Measurements from ENCODE around the gene ZC3H18. TPM values are rescaled to one million over a fixed set of nuclear protein-coding genes. Genes with fewer than 3 reads are reported as not detected.

Gene ZC3H18
- total and polyA plus RNA-seq, 2 experiments from 2014 or later, result 30.0 to 40.7 TPM

DNA sequence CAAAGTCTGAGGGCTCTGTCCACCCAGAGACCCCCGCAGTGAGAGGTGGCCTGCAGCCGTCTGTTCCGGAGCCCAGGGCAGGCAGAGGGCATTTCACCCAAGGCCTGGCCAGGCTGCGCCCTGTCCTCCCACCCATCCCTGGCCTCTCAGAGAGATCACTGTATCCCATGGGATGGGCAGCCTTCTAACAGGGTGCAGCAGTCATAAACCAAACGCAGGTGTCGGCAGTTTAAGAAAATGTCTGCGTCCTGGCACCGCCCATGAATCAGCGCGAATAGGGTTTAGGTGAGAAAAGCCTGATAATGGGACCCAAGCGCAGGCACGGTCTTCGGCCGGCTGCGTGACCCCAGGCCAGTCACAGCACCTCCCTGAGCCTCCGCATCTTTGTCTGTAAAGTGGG is 75.3 kb downstream of the ZC3H18 start (continued):
- TF ChIP-seq REST (IDR thresholded peaks at IDR 0.05; ENCODE audit: unreplicated experiment) (no peak), CREB1 (CRISPR knock-in tag; IDR thresholded peaks at IDR 0.05; ENCODE audit: low read depth) (no peak), ZNF114 (CRISPR knock-in tag; IDR thresholded peaks at IDR 0.05) (no peak), STAT1 (IDR thresholded peaks at IDR 0.05; ENCODE audit: unreplicated experiment) (no peak), ZNF331 (CRISPR knock-in tag; IDR thresholded peaks at IDR 0.05; ENCODE audit: low read depth) (no peak)

DNA sequence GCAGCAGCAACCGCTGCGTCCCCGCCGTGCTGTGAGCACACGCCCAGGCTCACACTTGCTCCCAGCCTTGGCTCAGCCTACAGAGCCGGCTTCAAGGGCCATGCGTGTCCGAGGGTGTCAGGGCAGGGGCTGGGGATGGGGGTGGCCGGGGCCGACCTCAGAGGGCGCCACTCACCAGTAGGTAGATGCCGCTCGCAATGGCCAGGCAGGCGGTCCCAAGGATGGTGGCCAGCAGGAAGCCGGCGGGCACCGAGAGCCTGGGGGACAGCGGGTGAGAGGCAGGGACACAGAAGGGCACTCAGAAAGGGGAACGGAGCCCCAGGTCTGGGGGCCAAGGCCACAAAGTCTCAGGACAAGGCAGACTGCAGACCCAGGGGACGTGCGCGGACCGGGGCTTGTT is 75.7 kb downstream of the ZC3H18 start:
- H3K4me3 Mint-ChIP-seq, result no peak overlapping the region
- no peak overlapping the region for H2AFZ ChIP-seq
- no peaks in the 10 kb centered on the region for H3K36me3 ChIP-seq (ENCODE audit: insufficient read depth)
- H3K36me3 Mint-ChIP-seq (ENCODE audit: low read depth), result peaks cover 21% of the 10 kb centered on the region; the same call in 2 of the 3 replicates
- ATAC-seq, result no peak
- peaks cover 7% of the 10 kb centered on the region; the same call in 1 of the 2 replicates for H4K20me1 ChIP-seq (replicated peaks; ENCODE audit: insufficient read depth)
- H3K27ac Mint-ChIP-seq, result peak overlapping the region; percentile 81; the same call in 1 of the 2 replicates
- H3K79me2 ChIP-seq (replicated peaks; ENCODE audit: insufficient read depth), result peaks cover 14% of the 10 kb centered on the region; the same call in 1 of the 2 replicates
- H3F3A ChIP-seq (replicated peaks; ENCODE audit: low read depth), result 0 out of 2 replicates have a peak, but pooled peaks cover 3% of the 10 kb centered on the region
- peaks cover 3% of the 10 kb centered on the region; the same call in 1 of the 3 replicates for H3K9me3 Mint-ChIP-seq
- H3K4me1 ChIP-seq (ENCODE audit: insufficient read depth), result peaks cover 7% of the 10 kb centered on the region; the same call in 1 of the 2 replicates
- no peak overlapping the region for H3K4me2 ChIP-seq
- peaks cover 18% of the 10 kb centered on the region for H3K27me3 Mint-ChIP-seq (ENCODE audit: insufficient read depth, low read depth, poor library complexity)
- H3K27ac ChIP-seq (ENCODE audit: low read depth), result no peak overlapping the region
- no peaks in the 10 kb centered on the region for H3K27me3 ChIP-seq (ENCODE audit: insufficient read depth)
- H3K4me3 ChIP-seq, result no peak overlapping the region
- TF ChIP-seq ZNF114 (CRISPR knock-in tag; IDR thresholded peaks at IDR 0.05) (no peak), STAT1 (IDR thresholded peaks at IDR 0.05; ENCODE audit: unreplicated experiment) (no peak)
- TF ChIP-seq, protein P1, sequence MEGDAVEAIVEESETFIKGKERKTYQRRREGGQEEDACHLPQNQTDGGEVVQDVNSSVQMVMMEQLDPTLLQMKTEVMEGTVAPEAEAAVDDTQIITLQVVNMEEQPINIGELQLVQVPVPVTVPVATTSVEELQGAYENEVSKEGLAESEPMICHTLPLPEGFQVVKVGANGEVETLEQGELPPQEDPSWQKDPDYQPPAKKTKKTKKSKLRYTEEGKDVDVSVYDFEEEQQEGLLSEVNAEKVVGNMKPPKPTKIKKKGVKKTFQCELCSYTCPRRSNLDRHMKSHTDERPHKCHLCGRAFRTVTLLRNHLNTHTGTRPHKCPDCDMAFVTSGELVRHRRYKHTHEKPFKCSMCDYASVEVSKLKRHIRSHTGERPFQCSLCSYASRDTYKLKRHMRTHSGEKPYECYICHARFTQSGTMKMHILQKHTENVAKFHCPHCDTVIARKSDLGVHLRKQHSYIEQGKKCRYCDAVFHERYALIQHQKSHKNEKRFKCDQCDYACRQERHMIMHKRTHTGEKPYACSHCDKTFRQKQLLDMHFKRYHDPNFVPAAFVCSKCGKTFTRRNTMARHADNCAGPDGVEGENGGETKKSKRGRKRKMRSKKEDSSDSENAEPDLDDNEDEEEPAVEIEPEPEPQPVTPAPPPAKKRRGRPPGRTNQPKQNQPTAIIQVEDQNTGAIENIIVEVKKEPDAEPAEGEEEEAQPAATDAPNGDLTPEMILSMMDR (conservative IDR thresholded peaks at IDR 0.05; ENCODE audit: low read depth in 2 of 2), result peak in 1 of 2 experiments; percentile 20; a peak in 2 of 4 replicates
- H3K9me2 ChIP-seq (ENCODE audit: insufficient read depth), result no peaks in the 10 kb centered on the region
- peaks cover 11% of the 10 kb centered on the region for H3K4me1 Mint-ChIP-seq
- DNase-seq (ENCODE audit: low spot score), result no peak
